Mucosa of descending colon (tissue), 3 donors: ENCODE results near the gene GRAMD1C. TPM values are rescaled to one million over a fixed set of nuclear protein-coding genes. Genes with fewer than 3 reads are reported as not detected.

ENCODE experiments used
- ATAC-seq: fragments of 200-7000 bp; cut with Tn5 transposase; one replicate; pipeline ENCODE4 v1.9.1; 2020; ENCODE audit warnings: mild to moderate bottlenecking, moderate library complexity
- DNase-seq, 3 donors: peaks; one replicate each; pipeline ENCODE4 v3.0.0-alpha.2; 2020
- H3K36me3 ChIP-seq: fragments of 200-600 bp; one replicate; pipeline ENCODE4 v1.8.0; 2021; ENCODE audit warnings: low read depth, mild to moderate bottlenecking
- H3K4me1 ChIP-seq: fragments of 200-600 bp; one replicate; pipeline ENCODE4 v1.8.0; 2021; ENCODE audit warnings: low read depth, mild to moderate bottlenecking
- H3K4me3 ChIP-seq: fragments of 200-600 bp; one replicate; pipeline ENCODE4 v1.8.0; 2021; ENCODE audit warnings: mild to moderate bottlenecking
- H3K9me3 ChIP-seq: fragments of 200-600 bp; one replicate; pipeline ENCODE4 v1.8.0; 2021; ENCODE audit warnings: mild to moderate bottlenecking
- CTCF ChIP-seq: fragments of 200-600 bp; IDR thresholded peaks from one replicate; pipeline ENCODE4 v1.8.0; 2022; ENCODE audit warnings: antibody characterized with exemption, mild to moderate bottlenecking
- intact Hi-C, 2 donors: fragments of 100-400 bp; cut with DNase I in 1 of 2; cut with micrococcal nuclease in 1 of 2; formaldehyde crosslinking; loops; one replicate each; pipeline versions ENCODE4 v1.11.0 to v1.11.1; 2022; cut with DNase I, micrococcal nuclease
- long read RNA-seq, 2 donors: library from polyadenylated mRNA; unstranded; transcript quantifications; one replicate each; pipeline ENCODE4 v2.0.0, GENCODE V29; 2019 to 2021
- total RNA-seq, 3 donors: library from RNA; stranded (reverse); fragmentation: NEBNext Ultra II Directional in 2 of 3; extraction: Animal tissue kit (Norgen Biotek cat#: 25700) in 2 of 3; gene quantifications; one replicate each; pipeline versions ENCODE4 v1.2.1 to v1.2.4, GENCODE V29; 2021 to 2023
- donor health status: DM: no; HTN: no; CAD: no; lungs with moderate emphysema.
- donor health status: DM: no; HTN: no; CAD: no.
- donor health status: DM: no; HTN: yes; CAD: no.

Gene GRAMD1C
- 10 to 100 TPM in 1 of 3 donors, 1 to 10 TPM in 2; 5.7 to 19.5 (median 8.6) TPM for total RNA-seq
- long read RNA-seq, donor 1, full-length matches to known transcripts, result 4 of 5 reads
- long read RNA-seq, donor 1, partial matches to known transcripts, result 1 of 5 reads
- long read RNA-seq, donor 1, other reads (novel, unspliced or antisense), result 0 of 5 reads
- long read RNA-seq, donor 2, partial matches to known transcripts, result 1 of 1 reads
- long read RNA-seq, donor 2, other reads (novel, unspliced or antisense), result 0 of 1 reads

GRCh38 chr3:113838631-113839209 lies at the start of gene GRAMD1C:
TSS of gene GRAMD1C (plus strand) at chr3:113838788. CDS start at chr3:113838910, 122 bp downstream.
- Histone ChIP-seq H3K9me3 (no peaks in the 10 kb centered on the region), H3K4me1 (peaks cover 7% of the 10 kb centered on the region), H3K4me3 (no peak within 1 kb of the TSS), H3K36me3 (no peaks in the 10 kb centered on the region)
- peak; percentile 89 to 90 (median 89) for DNase-seq
- intact Hi-C loops, result no loop called here
- peak; percentile 100 for ATAC-seq
- TF ChIP-seq CTCF, result peak; percentile 92

GRCh38 chr3:113791381-113791780 lies 47.2 kb upstream of the GRAMD1C start:
- ATAC-seq (no peak), DNase-seq (no peak)
- Histone ChIP-seq H3K4me3 (no peak overlapping the region), H3K4me1 (no peaks in the 10 kb centered on the region), H3K36me3 (peaks cover 7% of the 10 kb centered on the region), H3K9me3 (no peaks in the 10 kb centered on the region)
- intact Hi-C loops, result no loop called here
- no peak for TF ChIP-seq CTCF

DNA sequence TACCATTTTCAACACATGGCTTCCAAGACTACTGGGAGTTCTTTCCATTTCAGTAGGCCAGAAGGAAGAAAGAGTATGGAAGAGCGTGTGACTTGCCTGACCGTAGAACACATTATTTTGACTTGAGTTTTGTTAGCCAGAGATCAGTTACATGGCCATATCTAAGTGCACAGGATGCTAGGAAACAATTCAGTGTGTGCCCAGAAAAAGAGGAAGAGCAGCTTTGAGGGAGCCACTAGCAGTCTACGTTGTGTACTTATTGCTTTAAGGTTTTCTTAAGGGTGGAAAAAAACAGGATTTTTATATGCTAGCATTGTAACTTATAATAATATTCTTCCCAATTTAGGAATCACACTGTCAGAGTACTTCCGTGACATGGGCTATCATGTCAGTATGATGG lies 44.1 kb upstream of the GRAMD1C start:
- Histone ChIP-seq H3K36me3 (peaks cover 5% of the 10 kb centered on the region), H3K9me3 (no peaks in the 10 kb centered on the region), H3K4me1 (no peaks in the 10 kb centered on the region), H3K4me3 (no peak overlapping the region)
- intact Hi-C loops, result no loop called here
- no peak for TF ChIP-seq CTCF
- ATAC-seq (no peak), DNase-seq (no peak)

DNA sequence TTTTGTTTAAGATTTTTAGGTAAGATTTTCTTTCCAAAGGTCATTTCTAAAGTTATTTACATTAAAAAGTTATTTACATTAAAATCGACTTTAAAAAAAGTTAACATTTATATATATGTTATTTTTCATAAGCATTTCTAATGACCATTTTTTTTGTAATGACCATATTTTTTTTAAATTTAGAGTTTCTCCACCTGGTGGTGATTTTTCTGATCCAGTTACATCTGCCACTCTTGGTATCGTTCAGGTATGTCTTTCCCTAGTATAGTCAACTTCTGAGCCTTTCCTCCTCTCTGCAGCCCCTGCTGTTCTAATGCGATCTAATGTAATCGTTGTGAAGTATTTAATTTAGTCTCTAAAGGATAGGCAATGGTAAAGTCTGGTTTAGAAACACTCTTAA lies 42.9 kb upstream of the GRAMD1C start:
- intact Hi-C loops, result no loop called here
- no peak for TF ChIP-seq CTCF
- peaks cover 5% of the 10 kb centered on the region for H3K36me3 ChIP-seq
- H3K4me3 ChIP-seq, result no peak overlapping the region
- no peaks in the 10 kb centered on the region for H3K4me1 ChIP-seq
- ATAC-seq, result no peak
- DNase-seq, result no peak
- no peaks in the 10 kb centered on the region for H3K9me3 ChIP-seq

- DNase-seq, result no peak
- no peaks in the 10 kb centered on the region for H3K9me3 ChIP-seq
These were observed 35.7 kb upstream of the GRAMD1C start for GRCh38 chr3:113802795-113803455.

More at GRCh38 chr3:113802795-113803455, 35.7 kb upstream of the GRAMD1C start:
- intact Hi-C loops, result no loop called here
- H3K4me3 ChIP-seq, result no peak overlapping the region
- ATAC-seq, result no peak
- TF ChIP-seq CTCF, result no peak
- H3K4me1 ChIP-seq, result peaks cover 3% of the 10 kb centered on the region
- H3K36me3 ChIP-seq, result peaks cover 5% of the 10 kb centered on the region
